ENCODE results near the gene PDCD10.

Gene PDCD10

DNA sequence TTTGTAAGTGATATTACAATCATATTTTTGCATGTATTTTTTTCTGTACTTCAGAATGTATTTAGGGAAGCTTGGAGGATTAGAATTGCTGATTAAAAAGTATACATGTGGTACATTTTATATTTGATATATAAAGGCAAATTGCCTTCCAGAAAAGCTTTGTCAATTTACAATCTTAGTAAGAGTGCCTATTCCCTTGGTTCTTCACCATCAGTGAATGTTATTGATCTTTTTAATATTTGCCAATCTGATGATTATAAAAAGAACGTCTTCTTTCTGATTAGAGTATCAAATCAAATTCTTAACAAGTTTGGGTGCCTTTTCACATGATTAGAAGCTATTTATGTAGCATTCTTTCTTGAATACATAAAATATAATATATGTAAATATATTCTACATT lies 90.1 kb downstream of the PDCD10 start:
- H3K4me1 Mint-ChIP-seq: no peaks in the 10 kb centered on the region
- H3K27me3 Mint-ChIP-seq (ENCODE audit: low read depth, poor library complexity): peaks cover 7% of the 10 kb centered on the region
- H3K36me3 Mint-ChIP-seq (ENCODE audit: low read depth): no peaks in the 10 kb centered on the region
- H3K9me3 Mint-ChIP-seq: peaks cover 7% of the 10 kb centered on the region
- H3K27ac Mint-ChIP-seq: no peak overlapping the region
- no peak overlapping the region for H3K4me3 Mint-ChIP-seq
- TF ChIP-seq, protein P1, sequence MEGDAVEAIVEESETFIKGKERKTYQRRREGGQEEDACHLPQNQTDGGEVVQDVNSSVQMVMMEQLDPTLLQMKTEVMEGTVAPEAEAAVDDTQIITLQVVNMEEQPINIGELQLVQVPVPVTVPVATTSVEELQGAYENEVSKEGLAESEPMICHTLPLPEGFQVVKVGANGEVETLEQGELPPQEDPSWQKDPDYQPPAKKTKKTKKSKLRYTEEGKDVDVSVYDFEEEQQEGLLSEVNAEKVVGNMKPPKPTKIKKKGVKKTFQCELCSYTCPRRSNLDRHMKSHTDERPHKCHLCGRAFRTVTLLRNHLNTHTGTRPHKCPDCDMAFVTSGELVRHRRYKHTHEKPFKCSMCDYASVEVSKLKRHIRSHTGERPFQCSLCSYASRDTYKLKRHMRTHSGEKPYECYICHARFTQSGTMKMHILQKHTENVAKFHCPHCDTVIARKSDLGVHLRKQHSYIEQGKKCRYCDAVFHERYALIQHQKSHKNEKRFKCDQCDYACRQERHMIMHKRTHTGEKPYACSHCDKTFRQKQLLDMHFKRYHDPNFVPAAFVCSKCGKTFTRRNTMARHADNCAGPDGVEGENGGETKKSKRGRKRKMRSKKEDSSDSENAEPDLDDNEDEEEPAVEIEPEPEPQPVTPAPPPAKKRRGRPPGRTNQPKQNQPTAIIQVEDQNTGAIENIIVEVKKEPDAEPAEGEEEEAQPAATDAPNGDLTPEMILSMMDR (IDR thresholded peaks at IDR 0.05): no peak
- no peak for DNase-seq
